Endothelial cell of umbilical vein (primary cell): ENCODE results near the gene MICAL3. TPM values are rescaled to one million over a fixed set of nuclear protein-coding genes. Genes with fewer than 3 reads are reported as not detected.

Experiments
- BruUV-seq: library from RNA; stranded (reverse); fragments of 400-500 nt; replicated peaks from 2 replicates; lab custom pipeline; 2021; lab: Mats Ljungman, UMichigan
- CTCF ChIA-PET: fragments of 300-600, 350-600 bp; sonication (Branson Sonifier 250); formaldehyde crosslinking; loops from one replicate; lab custom pipeline; 2021; ENCODE audit warnings: antibody characterized with exemption, inconsistent platforms; lab: Charles Lee
- POLR2A ChIA-PET: fragments of 300-600, 350-600 bp; sonication (Branson Sonifier 250); formaldehyde crosslinking; loops from one replicate; lab custom pipeline; 2021; ENCODE audit warnings: antibody characterized with exemption, inconsistent platforms; lab: Charles Lee
- DNase-seq: peaks from one replicate; pipeline ENCODE4 v3.0.0-alpha.2; 2011; ENCODE audit warnings: low read depth, low spot score
- FAIRE-seq: peaks from 2 replicates; lab custom pipeline; 2011; peaks lifted over from hg19 to GRCh38; lab: Jason Lieb, UNC
- H2AFZ ChIP-seq: 2 replicates; pipeline ENCODE4 v1.6.0; 2012; ENCODE audit warnings: low read depth, low read length, control low read depth, inconsistent platforms
- H3K27ac ChIP-seq: 2 replicates; pipeline ENCODE4 v1.5.1; 2011; ENCODE audit warnings: low read depth, mild to moderate bottlenecking, control low read depth, low read length, moderate library complexity; ENCODE audit not compliant: insufficient read depth
- H3K27me3 ChIP-seq, 2 experiments: 2 replicates each; pipeline versions ENCODE4 v1.6.0 to v1.6.1; 2011; ENCODE audit warnings: low read length in 2 of 2, mixed read lengths in 1 of 2; ENCODE audit not compliant: control insufficient read depth in 2 of 2, insufficient read depth in 2 of 2
- H3K36me3 ChIP-seq, 2 experiments: 2 replicates in 1 of 2; 3 replicates in 1 of 2; pipeline ENCODE4 v1.5.1; 2011; ENCODE audit warnings: low read length in 2 of 2, mild to moderate bottlenecking in 1 of 2, moderate library complexity in 1 of 2; ENCODE audit not compliant: control insufficient read depth in 2 of 2, insufficient read depth in 2 of 2; ENCODE audit errors: extremely low read depth in 1 of 2
- H3K4me1 ChIP-seq: 3 replicates; pipeline ENCODE4 v1.5.1; 2011; ENCODE audit warnings: mild to moderate bottlenecking, low read length; ENCODE audit not compliant: control insufficient read depth, insufficient read depth; ENCODE audit errors: extremely low read depth
- H3K4me2 ChIP-seq: 2 replicates; pipeline ENCODE4 v1.6.1; 2011; ENCODE audit warnings: low read length, control low read depth, mixed read lengths; ENCODE audit not compliant: insufficient read depth
- H3K4me3 ChIP-seq, 3 experiments: fragments of 200-600 bp in 1 of 3; sonication (generic), shearing (Covaris generic) in 1 of 3; replicated peaks in 1 of 3; 2 replicates each; pipeline ENCODE4 v1.5.1; 2011 to 2016; ENCODE audit warnings: control low read depth in 3 of 3, low read length in 3 of 3, mild to moderate bottlenecking in 2 of 3, inconsistent platforms in 1 of 3, low read depth in 1 of 3, moderate library complexity in 1 of 3; ENCODE audit not compliant: insufficient read depth in 1 of 3
- H3K79me2 ChIP-seq: 2 replicates; pipeline ENCODE4 v1.6.0; 2012; ENCODE audit warnings: low read length, inconsistent platforms; ENCODE audit not compliant: control insufficient read depth, insufficient read depth
- H3K9ac ChIP-seq: replicated peaks from 2 replicates; pipeline ENCODE3; 2011; ENCODE audit warnings: low read length, control low read depth; ENCODE audit not compliant: insufficient read depth; ENCODE audit errors: extremely low read depth
- H3K9me1 ChIP-seq: replicated peaks from 3 replicates; pipeline ENCODE4 v1.6.0; 2011; ENCODE audit warnings: mild to moderate bottlenecking, low read length; ENCODE audit not compliant: control insufficient read depth, insufficient read depth; ENCODE audit errors: extremely low read depth
- H3K9me3 ChIP-seq: replicated peaks from 2 replicates; pipeline ENCODE4 v1.5.1; 2012; ENCODE audit warnings: low read length, inconsistent platforms; ENCODE audit not compliant: control insufficient read depth, insufficient read depth
- H4K20me1 ChIP-seq: replicated peaks from 2 replicates; pipeline ENCODE3; 2011; ENCODE audit warnings: mild to moderate bottlenecking, low read length; ENCODE audit not compliant: control insufficient read depth, insufficient read depth; ENCODE audit errors: extremely low read depth
- EZH2 ChIP-seq: IDR thresholded peaks from 2 replicates; pipeline ENCODE4 v1.6.1; 2012; ENCODE audit warnings: borderline replicate concordance, low read depth, mild to moderate bottlenecking, moderate library complexity, low read length, inconsistent platforms; ENCODE audit not compliant: severe bottlenecking
- FOS ChIP-seq: IDR thresholded peaks from 2 replicates; pipeline ENCODE4 v1.6.1; 2011; ENCODE audit warnings: mild to moderate bottlenecking, low read length, moderate library complexity, borderline replicate concordance; ENCODE audit not compliant: insufficient read depth
- GATA2 ChIP-seq: IDR thresholded peaks from 2 replicates; pipeline ENCODE4 v1.7.0; 2011; ENCODE audit warnings: low read depth, mild to moderate bottlenecking, moderate library complexity, mixed read lengths, low read length; ENCODE audit not compliant: insufficient read length, insufficient read depth
- JUN ChIP-seq: IDR thresholded peaks from 2 replicates; pipeline ENCODE4 v1.6.1; 2011; ENCODE audit warnings: borderline replicate concordance, low read depth; ENCODE audit not compliant: insufficient read length, insufficient read depth
- POLR2A ChIP-seq: IDR thresholded peaks from 2 replicates; pipeline ENCODE4 v1.6.1; 2012; ENCODE audit warnings: low read depth, mild to moderate bottlenecking, control low read depth, low read length
- POLR2AphosphoS5 ChIP-seq: IDR thresholded peaks from 2 replicates; pipeline ENCODE4 v1.6.1; 2012; ENCODE audit warnings: low read depth, mild to moderate bottlenecking, control low read depth, low read length, moderate library complexity; ENCODE audit not compliant: insufficient read depth
- dilution Hi-C: fragments of 300-500 bp; cut with MboI; formaldehyde crosslinking; loops from one replicate; pipeline ENCODE4 v1.15.0; 2019; ENCODE audit warnings: low sequenced_read_pairs; ENCODE audit not compliant: extremely low pct_ligation_motif_present
- intact Hi-C: fragments of 100-400 bp; cut with micrococcal nuclease; formaldehyde crosslinking; loops from one replicate; pipeline ENCODE4 v1.10.0; 2022
- polyA plus RNA-seq, 4 experiments: library from polyadenylated mRNA; depleted of rRNA in 3 of 4; stranded (reverse) in 3 of 4; unstranded in 1 of 4; fragments of >200 nt; gene quantifications; 2 replicates each; pipeline versions ENCODE4 v1.2.1 to v1.2.3, GENCODE V29; 2011 to 2012; ENCODE audit warnings: missing spikeins in 1 of 4
- total RNA-seq: library from RNA; stranded (reverse); gene quantifications from 2 replicates; pipeline ENCODE4 v1.2.3, GENCODE V29; 2021
- TF ChIP-seq, protein P1 (sequence below), 2 donors: IDR thresholded peaks; 1 replicate in 1 of 2; 2 replicates in 1 of 2; pipeline ENCODE4 v1.5.1; 2011; ENCODE audit warnings: low read length in 2 of 2, mild to moderate bottlenecking in 2 of 2, moderate library complexity in 2 of 2, control low read depth in 1 of 2, inconsistent platforms in 1 of 2, low read depth in 1 of 2; ENCODE audit not compliant: insufficient read depth in 1 of 2; ENCODE audit errors: extremely low read depth in 1 of 2

MICAL3 gene
- total and polyA plus RNA-seq, 2 donors (not counting 3 experiments of a cell fraction or from before 2014, with no cell fraction given) = 14.5 to 63.7 TPM

DNA sequence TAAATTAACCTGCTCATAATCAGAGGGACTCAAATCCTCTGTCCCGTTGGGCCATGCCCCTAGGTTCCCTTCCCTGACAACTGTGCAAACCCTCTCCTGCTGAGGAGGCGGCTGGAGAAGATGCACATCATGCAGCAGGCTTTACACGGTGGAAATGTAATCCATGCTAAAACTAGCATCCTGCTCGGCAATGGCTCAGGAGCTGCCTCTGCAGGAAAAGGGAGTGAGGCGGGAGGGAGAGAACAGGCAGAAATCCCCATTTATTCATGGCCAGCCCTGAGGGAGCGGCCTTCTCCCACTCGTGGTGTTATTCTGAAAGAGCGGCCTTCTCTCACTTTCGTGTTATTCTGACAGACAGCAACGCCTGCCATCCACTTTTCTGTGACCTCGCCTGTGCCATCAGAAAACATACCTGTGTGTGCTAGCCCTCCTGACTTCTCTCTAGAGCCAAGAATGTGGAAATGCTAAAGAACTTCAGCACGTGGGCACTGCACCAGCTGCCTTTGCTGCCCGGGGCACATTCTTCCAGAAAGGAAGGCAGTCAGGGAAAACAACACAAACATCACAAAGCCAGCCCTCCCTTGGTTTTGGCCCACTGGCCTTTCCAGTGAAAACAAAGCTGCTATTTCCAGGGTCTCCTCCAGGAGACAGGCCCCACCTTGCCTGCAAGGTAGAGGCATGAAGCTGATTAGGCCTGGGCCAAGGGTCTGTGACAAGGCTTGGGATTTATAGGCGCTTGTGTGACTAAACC, 187.2 kb downstream of the MICAL3 start:
- POLR2A ChIA-PET = no interaction called here
- H3K9me1 ChIP-seq = no peaks in the 10 kb centered on the region
- BruUV-seq = no TSS peak
- no peaks in the 10 kb centered on the region for H4K20me1 ChIP-seq
- H3K9ac ChIP-seq = no peak overlapping the region
- H3K4me3 ChIP-seq = no peak overlapping the region
- H3K36me3 ChIP-seq = peaks cover 0 to 11% of the 10 kb centered on the region in 2 experiments
- no peak overlapping the region for H3K27ac ChIP-seq
- H2AFZ ChIP-seq = no peak overlapping the region
- FAIRE-seq (no peak), DNase-seq (peak; percentile 29)
- dilution Hi-C loops (no loop called here), intact Hi-C loops (no loop called here)
- TF ChIP-seq POLR2A (no peak), POLR2AphosphoS5 (no peak)
- TF ChIP-seq, protein P1, sequence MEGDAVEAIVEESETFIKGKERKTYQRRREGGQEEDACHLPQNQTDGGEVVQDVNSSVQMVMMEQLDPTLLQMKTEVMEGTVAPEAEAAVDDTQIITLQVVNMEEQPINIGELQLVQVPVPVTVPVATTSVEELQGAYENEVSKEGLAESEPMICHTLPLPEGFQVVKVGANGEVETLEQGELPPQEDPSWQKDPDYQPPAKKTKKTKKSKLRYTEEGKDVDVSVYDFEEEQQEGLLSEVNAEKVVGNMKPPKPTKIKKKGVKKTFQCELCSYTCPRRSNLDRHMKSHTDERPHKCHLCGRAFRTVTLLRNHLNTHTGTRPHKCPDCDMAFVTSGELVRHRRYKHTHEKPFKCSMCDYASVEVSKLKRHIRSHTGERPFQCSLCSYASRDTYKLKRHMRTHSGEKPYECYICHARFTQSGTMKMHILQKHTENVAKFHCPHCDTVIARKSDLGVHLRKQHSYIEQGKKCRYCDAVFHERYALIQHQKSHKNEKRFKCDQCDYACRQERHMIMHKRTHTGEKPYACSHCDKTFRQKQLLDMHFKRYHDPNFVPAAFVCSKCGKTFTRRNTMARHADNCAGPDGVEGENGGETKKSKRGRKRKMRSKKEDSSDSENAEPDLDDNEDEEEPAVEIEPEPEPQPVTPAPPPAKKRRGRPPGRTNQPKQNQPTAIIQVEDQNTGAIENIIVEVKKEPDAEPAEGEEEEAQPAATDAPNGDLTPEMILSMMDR (IDR thresholded peaks at IDR 0.05; ENCODE audit: extremely low read depth in 1 of 2, insufficient read depth in 1 of 2, low read depth in 1 of 2, low read length in 2 of 2) = no peak
- no peaks in the 10 kb centered on the region for H3K4me1 ChIP-seq
- H3K79me2 ChIP-seq = no peaks in the 10 kb centered on the region
- H3K27me3 ChIP-seq = no peaks in the 10 kb centered on the region
- no peak overlapping the region for H3K4me2 ChIP-seq
- no peaks in the 10 kb centered on the region for H3K9me3 ChIP-seq
- CTCF ChIA-PET = interaction anchor here (1.3 to 9.4 kb wide), 2 partner anchors 239 kb away, joined by 6 to 385 read pairs; partner anchors contain the start of gene PEX26

GRCh38 chr22:17835256-17835655, 189.1 kb downstream of the MICAL3 start:
- Histone ChIP-seq H3K27ac (no peak overlapping the region), H3K4me2 (no peak overlapping the region), H3K36me3 (peaks cover 0 to 5% of the 10 kb centered on the region in 2 experiments), H3K27me3 (no peaks in the 10 kb centered on the region), H3K9ac (no peak overlapping the region), H3K9me3 (no peaks in the 10 kb centered on the region), H3K4me1 (no peaks in the 10 kb centered on the region), H2AFZ (no peak overlapping the region), H3K9me1 (no peaks in the 10 kb centered on the region), H4K20me1 (no peaks in the 10 kb centered on the region), H3K79me2 (no peaks in the 10 kb centered on the region), H3K4me3 (no peak overlapping the region)
- dilution Hi-C loops (no loop called here), intact Hi-C loops (no loop called here)
- FAIRE-seq (no peak), DNase-seq (no peak)
- ChIA-PET POLR2A (no interaction called here), CTCF (interaction anchor here (1.1 to 9.4 kb wide), 2 partner anchors 10 to 241 kb away, joined by 4 to 385 read pairs; partner anchors contain the start of gene PEX26)
- TF ChIP-seq FOS (no peak), EZH2 (no peak), JUN (no peak), POLR2AphosphoS5 (no peak), POLR2A (no peak), GATA2 (no peak)
- TF ChIP-seq, protein P1 (IDR thresholded peaks at IDR 0.05; ENCODE audit: extremely low read depth in 1 of 2, insufficient read depth in 1 of 2, low read depth in 1 of 2, low read length in 2 of 2) = no peak
- no TSS peak for BruUV-seq
